Right lobe of liver (tissue), 4 donors: ENCODE measurements around the gene OR51I2.

Source experiments
- POLR2A ChIP-seq: fragments of 450-650 bp; IDR thresholded peaks from one replicate; pipeline ENCODE4 v1.6.1; 2017; ENCODE audit warnings: antibody characterized with exemption, mild to moderate bottlenecking
- TF ChIP-seq, protein P1 (sequence below), 4 donors: fragments of 200-600 bp in 3 of 4; fragments of 450-650 bp in 1 of 4; IDR thresholded peaks; one replicate each; pipeline versions ENCODE4 v1.5.1 to v1.8.0; 2016 to 2022; ENCODE audit warnings: antibody characterized with exemption in 4 of 4, mild to moderate bottlenecking in 2 of 4
- donor health status: DM: no; HTN: no; CAD: no.
- donor health status: DM: no; HTN: no; CAD: no.
- donor health status: DM: no; HTN: yes; CAD: no.

DNA sequence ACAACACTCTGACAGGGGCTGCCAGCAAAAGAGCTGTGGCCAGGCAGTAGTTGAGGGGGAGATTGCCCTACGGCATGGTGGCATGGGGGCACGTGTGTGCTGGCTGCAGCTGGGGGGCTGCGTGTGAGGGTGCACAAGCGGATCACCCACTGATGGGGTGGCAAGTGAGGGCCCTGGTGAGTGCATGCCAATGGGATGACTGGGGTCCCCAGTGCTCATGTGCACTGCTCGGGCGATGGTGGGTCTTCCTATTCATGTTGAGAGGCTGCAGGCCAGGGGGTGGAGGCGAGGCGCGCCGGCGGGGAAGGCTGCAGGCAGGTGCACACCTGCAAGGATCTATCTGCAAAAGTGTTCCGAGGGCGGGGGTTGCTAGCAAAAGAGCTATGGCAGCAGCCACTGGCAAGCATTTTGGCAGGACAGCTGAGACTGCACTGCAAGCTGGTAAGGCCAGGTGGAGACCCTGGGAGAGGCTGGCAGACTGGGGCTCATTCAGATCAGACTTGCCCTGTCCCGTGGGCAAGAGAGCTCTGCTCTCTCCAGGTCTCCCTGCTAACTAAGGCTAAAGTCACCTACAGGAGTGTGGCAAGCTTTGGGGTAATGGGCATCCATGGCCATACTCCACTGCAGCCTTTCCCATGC, 12.0 kb downstream of the OR51I2 start:
- TF ChIP-seq, protein P1, sequence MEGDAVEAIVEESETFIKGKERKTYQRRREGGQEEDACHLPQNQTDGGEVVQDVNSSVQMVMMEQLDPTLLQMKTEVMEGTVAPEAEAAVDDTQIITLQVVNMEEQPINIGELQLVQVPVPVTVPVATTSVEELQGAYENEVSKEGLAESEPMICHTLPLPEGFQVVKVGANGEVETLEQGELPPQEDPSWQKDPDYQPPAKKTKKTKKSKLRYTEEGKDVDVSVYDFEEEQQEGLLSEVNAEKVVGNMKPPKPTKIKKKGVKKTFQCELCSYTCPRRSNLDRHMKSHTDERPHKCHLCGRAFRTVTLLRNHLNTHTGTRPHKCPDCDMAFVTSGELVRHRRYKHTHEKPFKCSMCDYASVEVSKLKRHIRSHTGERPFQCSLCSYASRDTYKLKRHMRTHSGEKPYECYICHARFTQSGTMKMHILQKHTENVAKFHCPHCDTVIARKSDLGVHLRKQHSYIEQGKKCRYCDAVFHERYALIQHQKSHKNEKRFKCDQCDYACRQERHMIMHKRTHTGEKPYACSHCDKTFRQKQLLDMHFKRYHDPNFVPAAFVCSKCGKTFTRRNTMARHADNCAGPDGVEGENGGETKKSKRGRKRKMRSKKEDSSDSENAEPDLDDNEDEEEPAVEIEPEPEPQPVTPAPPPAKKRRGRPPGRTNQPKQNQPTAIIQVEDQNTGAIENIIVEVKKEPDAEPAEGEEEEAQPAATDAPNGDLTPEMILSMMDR (IDR thresholded peaks at IDR 0.05), result no peak
- no peak for TF ChIP-seq POLR2A
